ENCODE results near the gene PITPNC1. TPM values are rescaled to one million over a fixed set of nuclear protein-coding genes. Genes with fewer than 3 reads are reported as not detected.
"Not testable (repeated sequence)": the region's sequence is repeated elsewhere in the genome, so short reads cannot be mapped to it uniquely, and the experiment has no call there.

PITPNC1 gene
- polyA plus RNA-seq, 1 of the 3 experiments (the other 2 are of a cell fraction): 18.4 TPM

DNA sequence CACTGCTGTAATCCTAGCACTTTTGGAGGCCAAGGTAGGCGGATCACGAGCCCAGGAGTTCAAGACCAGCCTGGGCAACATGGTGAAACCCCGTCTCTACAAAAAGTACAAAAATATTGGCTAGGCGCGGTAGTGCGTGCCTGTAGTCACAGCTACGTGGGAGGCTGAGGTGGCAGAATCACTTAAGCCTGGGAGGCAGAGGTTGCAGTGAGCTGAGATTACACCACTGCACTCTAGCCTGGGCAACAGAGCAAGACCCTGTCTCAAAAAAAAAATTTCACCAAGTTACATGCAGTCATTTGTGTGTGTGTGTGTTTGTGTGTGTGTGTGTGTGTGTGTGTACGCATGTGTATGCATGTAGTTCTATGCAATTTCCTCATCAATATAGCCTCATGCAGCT, 325.8 kb downstream of the PITPNC1 start:
- DNase-seq; POLR2A ChIA-PET; H3K36me3 ChIP-seq (replicated peaks in 1 of 2; ENCODE audit: control insufficient read depth in 1 of 2, insufficient read depth in 2 of 2, low read length in 1 of 2); H3K9me3 ChIP-seq; H3K4me3 ChIP-seq (ENCODE audit: low read depth in 2 of 2, low read length in 1 of 2); H2AFZ ChIP-seq (ENCODE audit: low read depth); H3K9ac ChIP-seq; H4K20me1 ChIP-seq (ENCODE audit: insufficient read depth); H3K4me2 ChIP-seq; H3K79me2 ChIP-seq (ENCODE audit: insufficient read depth); H3K27ac ChIP-seq (ENCODE audit: low read depth in 2 of 2, low read length in 1 of 2); H3K27me3 ChIP-seq (ENCODE audit: insufficient read depth); H3F3A ChIP-seq (replicated peaks; ENCODE audit: insufficient read depth); H3K4me1 ChIP-seq (ENCODE audit: control insufficient read depth in 1 of 2, insufficient read depth in 2 of 2, low read depth in 1 of 2, low read length in 1 of 2); H3K9me2 ChIP-seq: not testable (repeated sequence)
- WGBS (ENCODE audit: low lambda C conversion rate): 89% methylated on average over 8 of the region's 8 CpGs
- CTCF ChIA-PET: interaction anchor here (0.8 to 5.9 kb wide), 3 partner anchors 14 to 325 kb away, joined by 3 to 44 read pairs (median 3); no protein-coding TSS in a partner anchor

DNA sequence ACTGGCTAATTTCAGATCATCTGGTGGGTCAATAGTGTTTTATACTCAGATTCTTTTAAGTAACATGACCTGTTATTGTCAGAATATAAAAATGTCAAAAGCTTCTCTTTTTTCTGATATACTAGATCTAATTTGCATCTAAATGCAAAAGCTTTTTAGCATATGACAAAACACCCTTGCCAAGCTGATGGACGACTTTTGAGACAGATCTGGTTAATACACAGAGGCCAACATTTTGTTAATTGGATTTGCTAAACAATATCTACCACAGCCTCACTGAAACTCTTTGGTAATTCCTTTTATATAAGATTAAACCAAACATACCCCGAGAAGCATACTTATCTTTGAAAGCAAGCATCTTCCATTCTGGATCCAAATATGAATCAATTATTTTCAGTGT, 330.4 kb downstream of the PITPNC1 start:
- ChIA-PET POLR2A (interaction anchor here (1.2 kb wide), 1 partner anchor 10 kb away, joined by 3 read pairs; no protein-coding TSS in a partner anchor), CTCF (interaction anchor here (0.7 to 5.6 kb wide), 8 partner anchors 9 to 993 kb away, joined by 3 to 30 read pairs (median 10); partner anchors contain the start of genes NOL11 and PITPNC1)
- TF ChIP-seq GATA2 (CRISPR knock-in tag; IDR thresholded peaks at IDR 0.05) (peak; percentile 31; the same call in 1 of the 2 replicates), POLR2AphosphoS5 (IDR thresholded peaks at IDR 0.05; ENCODE audit: low read depth, low read length) (no peak)
- Histone ChIP-seq H3K27me3 (ENCODE audit: insufficient read depth) (no peaks in the 10 kb centered on the region), H3K79me2 (ENCODE audit: insufficient read depth) (no peaks in the 10 kb centered on the region), H3K4me2 (no peak overlapping the region), H3K9me2 (no peaks in the 10 kb centered on the region), H3K4me3 (ENCODE audit: low read depth in 2 of 2, low read length in 1 of 2) (no peak overlapping the region), H3K9ac (no peak overlapping the region), H3F3A (replicated peaks; ENCODE audit: insufficient read depth) (no peaks in the 10 kb centered on the region), H3K9me3 (no peaks in the 10 kb centered on the region), H4K20me1 (ENCODE audit: insufficient read depth) (no peaks in the 10 kb centered on the region), H2AFZ (ENCODE audit: low read depth) (no peak overlapping the region), H3K27ac (ENCODE audit: low read depth in 2 of 2, low read length in 1 of 2) (peak overlapping the region in 1 of 2 experiments; percentile 16; a peak in 2 of 4 replicates), H3K4me1 (ENCODE audit: control insufficient read depth in 1 of 2, insufficient read depth in 2 of 2, low read depth in 1 of 2, low read length in 1 of 2) (peaks cover 0 to 3% of the 10 kb centered on the region in 2 experiments; a peak in 1 of 4 replicates), H3K36me3 (replicated peaks in 1 of 2; ENCODE audit: control insufficient read depth in 1 of 2, insufficient read depth in 2 of 2, low read length in 1 of 2) (no peaks in the 10 kb centered on the region)
- 50% methylated on average over 2 of the region's 2 CpGs for WGBS (ENCODE audit: low lambda C conversion rate)
- peak; percentile 34 for DNase-seq

DNA sequence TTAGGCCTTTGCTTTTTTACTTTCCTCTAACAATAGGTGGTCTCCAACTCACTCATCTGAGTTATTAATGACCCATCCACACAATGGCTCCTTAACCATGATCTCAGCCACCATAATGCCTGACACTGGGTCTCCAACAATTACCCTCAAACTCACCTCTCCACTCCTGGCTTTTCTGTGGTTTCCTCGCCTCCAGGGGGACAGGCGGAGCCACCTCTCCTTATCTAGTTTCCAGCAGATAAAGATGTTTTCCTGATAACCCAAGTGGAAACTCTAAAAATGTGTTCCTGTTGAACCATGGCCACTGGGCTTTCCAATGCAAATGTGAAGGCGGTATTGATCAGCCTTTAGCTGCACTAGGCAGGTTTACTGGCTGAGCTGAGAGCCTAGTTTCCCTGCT, 331.3 kb downstream of the PITPNC1 start:
- H3K79me2 ChIP-seq (ENCODE audit: insufficient read depth): no peaks in the 10 kb centered on the region
- CTCF ChIA-PET: interaction anchor here (1.4 to 5.6 kb wide), 9 partner anchors 8 to 334 kb away, joined by 5 to 30 read pairs (median 9); partner anchors contain the start of genes NOL11 and PITPNC1
- no peak for TF ChIP-seq EZH2phosphoT487 (IDR thresholded peaks at IDR 0.05; ENCODE audit: borderline replicate concordance, low read depth)
- TF ChIP-seq ELF1 (IDR thresholded peaks at IDR 0.05): no peak
- no peak for TF ChIP-seq SIN3A (IDR thresholded peaks at IDR 0.05; ENCODE audit: borderline replicate concordance, low read depth, low read length)
- TF ChIP-seq IRF3 (IDR thresholded peaks at IDR 0.05; ENCODE audit: low read depth, low read length): no peak
- TF ChIP-seq EP300 (IDR thresholded peaks at IDR 0.05; ENCODE audit: borderline replicate concordance in 1 of 2, low read depth in 1 of 2, low read length in 1 of 2): no peak
- TF ChIP-seq ZBTB33 (IDR thresholded peaks at IDR 0.05; ENCODE audit: borderline replicate concordance, low read depth): no peak
- no peak for TF ChIP-seq POLR2AphosphoS5 (IDR thresholded peaks at IDR 0.05; ENCODE audit: low read depth, low read length)
- TF ChIP-seq YY1 (IDR thresholded peaks at IDR 0.05; ENCODE audit: low read depth): no peak
- TF ChIP-seq RAD21 (IDR thresholded peaks at IDR 0.05; ENCODE audit: low read length): no peak
- no peak for TF ChIP-seq NRF1 (IDR thresholded peaks at IDR 0.05; ENCODE audit: low read depth, low read length)
- TF ChIP-seq FOXM1 (IDR thresholded peaks at IDR 0.05; ENCODE audit: low read depth): no peak
- TF ChIP-seq, protein P1, sequence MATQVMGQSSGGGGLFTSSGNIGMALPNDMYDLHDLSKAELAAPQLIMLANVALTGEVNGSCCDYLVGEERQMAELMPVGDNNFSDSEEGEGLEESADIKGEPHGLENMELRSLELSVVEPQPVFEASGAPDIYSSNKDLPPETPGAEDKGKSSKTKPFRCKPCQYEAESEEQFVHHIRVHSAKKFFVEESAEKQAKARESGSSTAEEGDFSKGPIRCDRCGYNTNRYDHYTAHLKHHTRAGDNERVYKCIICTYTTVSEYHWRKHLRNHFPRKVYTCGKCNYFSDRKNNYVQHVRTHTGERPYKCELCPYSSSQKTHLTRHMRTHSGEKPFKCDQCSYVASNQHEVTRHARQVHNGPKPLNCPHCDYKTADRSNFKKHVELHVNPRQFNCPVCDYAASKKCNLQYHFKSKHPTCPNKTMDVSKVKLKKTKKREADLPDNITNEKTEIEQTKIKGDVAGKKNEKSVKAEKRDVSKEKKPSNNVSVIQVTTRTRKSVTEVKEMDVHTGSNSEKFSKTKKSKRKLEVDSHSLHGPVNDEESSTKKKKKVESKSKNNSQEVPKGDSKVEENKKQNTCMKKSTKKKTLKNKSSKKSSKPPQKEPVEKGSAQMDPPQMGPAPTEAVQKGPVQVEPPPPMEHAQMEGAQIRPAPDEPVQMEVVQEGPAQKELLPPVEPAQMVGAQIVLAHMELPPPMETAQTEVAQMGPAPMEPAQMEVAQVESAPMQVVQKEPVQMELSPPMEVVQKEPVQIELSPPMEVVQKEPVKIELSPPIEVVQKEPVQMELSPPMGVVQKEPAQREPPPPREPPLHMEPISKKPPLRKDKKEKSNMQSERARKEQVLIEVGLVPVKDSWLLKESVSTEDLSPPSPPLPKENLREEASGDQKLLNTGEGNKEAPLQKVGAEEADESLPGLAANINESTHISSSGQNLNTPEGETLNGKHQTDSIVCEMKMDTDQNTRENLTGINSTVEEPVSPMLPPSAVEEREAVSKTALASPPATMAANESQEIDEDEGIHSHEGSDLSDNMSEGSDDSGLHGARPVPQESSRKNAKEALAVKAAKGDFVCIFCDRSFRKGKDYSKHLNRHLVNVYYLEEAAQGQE (IDR thresholded peaks at IDR 0.05; ENCODE audit: low read depth, low read length): no peak
- TF ChIP-seq SMC3 (IDR thresholded peaks at IDR 0.05; ENCODE audit: low read depth, low read length): no peak
- TF ChIP-seq RFX5 (IDR thresholded peaks at IDR 0.05; ENCODE audit: low read length): no peak

More for the DNA sequence above, 331.3 kb downstream of the PITPNC1 start:
- Histone ChIP-seq H3K9ac (no peak overlapping the region), H2AFZ (ENCODE audit: low read depth) (no peak overlapping the region), H3K4me3 (ENCODE audit: low read depth in 2 of 2, low read length in 1 of 2) (no peak overlapping the region), H3K27me3 (ENCODE audit: insufficient read depth) (no peaks in the 10 kb centered on the region), H3K27ac (ENCODE audit: low read depth in 2 of 2, low read length in 1 of 2) (no peak overlapping the region), H3F3A (replicated peaks; ENCODE audit: insufficient read depth) (no peaks in the 10 kb centered on the region), H3K9me3 (no peaks in the 10 kb centered on the region), H3K4me2 (no peak overlapping the region), H3K9me2 (no peaks in the 10 kb centered on the region), H4K20me1 (ENCODE audit: insufficient read depth) (no peaks in the 10 kb centered on the region), H3K4me1 (ENCODE audit: control insufficient read depth in 1 of 2, insufficient read depth in 2 of 2, low read depth in 1 of 2, low read length in 1 of 2) (peaks cover 0 to 3% of the 10 kb centered on the region in 2 experiments; a peak in 1 of 4 replicates), H3K36me3 (replicated peaks in 1 of 2; ENCODE audit: control insufficient read depth in 1 of 2, insufficient read depth in 2 of 2, low read length in 1 of 2) (no peaks in the 10 kb centered on the region)
- POLR2A ChIA-PET: interaction anchor here (1.2 kb wide), 1 partner anchor 9 kb away, joined by 3 read pairs; no protein-coding TSS in a partner anchor
- no peak for DNase-seq
- 100% methylated on average over 3 of the region's 3 CpGs for WGBS (ENCODE audit: low lambda C conversion rate)
